ENCODE measurements around the gene CYTL1.

GRCh38 chr4:5052204-5052702 lies 33.0 kb upstream of the CYTL1 start:
- TF ChIP-seq CTCF (IDR thresholded peaks at IDR 0.05) (no peak), POLR2A (IDR thresholded peaks at IDR 0.05) (no peak)

Data from tibial nerve (tissue), 3 donors.